ENCODE measurements around the gene A2M.

- no peak for TF ChIP-seq EZH2 (IDR thresholded peaks at IDR 0.05; ENCODE audit: borderline replicate concordance, low read depth, low read length, severe bottlenecking)
- TF ChIP-seq MYC (IDR thresholded peaks at IDR 0.05; ENCODE audit: low read depth, low read length): no peak
- no peak for TF ChIP-seq CTCF (IDR thresholded peaks at IDR 0.05; ENCODE audit: extremely low read depth in 1 of 2, insufficient read depth in 1 of 2, low read depth in 1 of 2, low read length in 2 of 2)
- TF ChIP-seq POLR2AphosphoS5 (IDR thresholded peaks at IDR 0.05; ENCODE audit: insufficient read depth, low read depth, low read length): no peak
- no peak for TF ChIP-seq POLR2A (IDR thresholded peaks at IDR 0.05; ENCODE audit: low read depth, low read length)
- TF ChIP-seq FOS (IDR thresholded peaks at IDR 0.05; ENCODE audit: borderline replicate concordance, insufficient read depth, low read length): no peak
- no peak for TF ChIP-seq MAX (IDR thresholded peaks at IDR 0.05; ENCODE audit: insufficient read depth, insufficient read length)
- no peak for TF ChIP-seq JUN (IDR thresholded peaks at IDR 0.05; ENCODE audit: borderline replicate concordance, insufficient read depth, insufficient read length, low read depth)
- TF ChIP-seq GATA2 (IDR thresholded peaks at IDR 0.05; ENCODE audit: insufficient read depth, insufficient read length, low read depth, low read length): no peak
These were observed 66.8 kb downstream of the A2M start for GRCh38 chr12:9048930-9049329.
